Activated CD4-positive, alpha-beta T cell treated with anti-CD3 and anti-CD28 coated beads, Interleukin-2, amount 10 ng/mL, durations not matched to agents 24 days and 14 days (primary cell): ENCODE results near the gene CDK3. TPM values are rescaled to one million over a fixed set of nuclear protein-coding genes. Genes with fewer than 3 reads are reported as not detected.

Source experiments
- DNase-seq: peaks from one replicate; pipeline ENCODE4 v3.0.0; 2022
- H3K27ac Mint-ChIP-seq: one replicate; pipeline ENCODE4 v1.8.0; 2022; ENCODE audit warnings: mild to moderate bottlenecking, mixed read lengths
- H3K27me3 Mint-ChIP-seq: one replicate; pipeline ENCODE4 v1.8.0; 2022; ENCODE audit warnings: mixed read lengths
- H3K36me3 Mint-ChIP-seq: one replicate; pipeline ENCODE4 v1.8.0; 2022; ENCODE audit warnings: low read depth, mild to moderate bottlenecking, mixed read lengths
- H3K4me1 Mint-ChIP-seq: one replicate; pipeline ENCODE4 v1.8.0; 2021; ENCODE audit warnings: mixed read lengths
- H3K4me3 Mint-ChIP-seq: one replicate; pipeline ENCODE4 v1.8.0; 2022; ENCODE audit warnings: mild to moderate bottlenecking, moderate library complexity, mixed read lengths
- H3K9me3 Mint-ChIP-seq: one replicate; pipeline ENCODE4 v1.8.0; 2021; ENCODE audit warnings: mixed read lengths
- intact Hi-C: fragments of 100-400 bp; cut with micrococcal nuclease; formaldehyde crosslinking; loops from one replicate; pipeline ENCODE4 v1.15.1; 2023
- total RNA-seq: library from RNA; stranded (reverse); gene quantifications from 2 replicates; pipeline ENCODE4 v1.2.3, GENCODE V29; 2022

The CDK3 gene
- total RNA-seq, 1 donor from 2014 or later: 7.4 TPM

GRCh38 chr17:76049239-76049638 lies 48.6 kb downstream of the CDK3 start:
- Mint-ChIP-seq H3K27me3 (no peaks in the 10 kb centered on the region), H3K4me1 (peaks cover 17% of the 10 kb centered on the region), H3K36me3 (peaks cover 71% of the 10 kb centered on the region), H3K4me3 (no peak overlapping the region), H3K27ac (peak overlapping the region; percentile 46), H3K9me3 (no peaks in the 10 kb centered on the region)
- intact Hi-C loops: no loop called here
- DNase-seq: no peak

GRCh38 chr17:76049836-76050537 lies 49.3 kb downstream of the CDK3 start:
- no peaks in the 10 kb centered on the region for H3K9me3 Mint-ChIP-seq
- peaks cover 17% of the 10 kb centered on the region for H3K4me1 Mint-ChIP-seq
- intact Hi-C loops: no loop called here
- DNase-seq: no peak
- H3K4me3 Mint-ChIP-seq: no peak overlapping the region
- H3K36me3 Mint-ChIP-seq: peaks cover 63% of the 10 kb centered on the region
- peak overlapping the region; percentile 47 for H3K27ac Mint-ChIP-seq
- H3K27me3 Mint-ChIP-seq: no peaks in the 10 kb centered on the region

- DNase-seq: no peak
- H3K27me3 Mint-ChIP-seq: no peaks in the 10 kb centered on the region
- H3K9me3 Mint-ChIP-seq: no peaks in the 10 kb centered on the region
- H3K27ac Mint-ChIP-seq: peak overlapping the region; percentile 47
- no peak overlapping the region for H3K4me3 Mint-ChIP-seq
- intact Hi-C loops: no loop called here
- peaks cover 59% of the 10 kb centered on the region for H3K36me3 Mint-ChIP-seq
- peaks cover 17% of the 10 kb centered on the region for H3K4me1 Mint-ChIP-seq
Observed at GRCh38 chr17:76050538-76051467, 50.1 kb downstream of the CDK3 start.

- Mint-ChIP-seq H3K9me3 (no peaks in the 10 kb centered on the region), H3K27me3 (no peaks in the 10 kb centered on the region), H3K36me3 (peaks cover 60% of the 10 kb centered on the region), H3K4me1 (peaks cover 23% of the 10 kb centered on the region), H3K27ac (no peak overlapping the region), H3K4me3 (no peak overlapping the region)
- intact Hi-C loops: no loop called here
- DNase-seq: no peak
Observed at GRCh38 chr17:76051561-76051960, 50.9 kb downstream of the CDK3 start.

- H3K27me3 Mint-ChIP-seq: no peaks in the 10 kb centered on the region
- peak overlapping the region; percentile 75 for H3K27ac Mint-ChIP-seq
- no peak overlapping the region for H3K4me3 Mint-ChIP-seq
- H3K36me3 Mint-ChIP-seq: peaks cover 65% of the 10 kb centered on the region
- peaks cover 23% of the 10 kb centered on the region for H3K4me1 Mint-ChIP-seq
- no peak for DNase-seq
- H3K9me3 Mint-ChIP-seq: no peaks in the 10 kb centered on the region
- intact Hi-C loops: no loop called here
Observed at GRCh38 chr17:76053246-76054111, 52.8 kb downstream of the CDK3 start.

GRCh38 chr17:76054112-76054476 lies 53.4 kb downstream of the CDK3 start:
- DNase-seq: no peak
- H3K4me1 Mint-ChIP-seq: peaks cover 22% of the 10 kb centered on the region
- intact Hi-C loops: no loop called here
- H3K9me3 Mint-ChIP-seq: no peaks in the 10 kb centered on the region
- H3K4me3 Mint-ChIP-seq: no peak overlapping the region
- peak overlapping the region; percentile 23 for H3K27ac Mint-ChIP-seq
- H3K36me3 Mint-ChIP-seq: peaks cover 64% of the 10 kb centered on the region
- no peaks in the 10 kb centered on the region for H3K27me3 Mint-ChIP-seq

Other genes starting within 250 kb of the CDK3 start
- gene GALK1, start 235.7 kb upstream of the CDK3 start, total RNA-seq: 53.3 and 54.7 TPM in 2 replicates
- 28.9 and 30.0 TPM in 2 replicates for gene UNK, start 216.0 kb upstream of the CDK3 start, total RNA-seq
- gene UNC13D, start 156.5 kb upstream of the CDK3 start, total RNA-seq: 158 and 161 TPM in 2 replicates
- 68.9 and 70.0 TPM in 2 replicates for gene WBP2, start 145.5 kb upstream of the CDK3 start, total RNA-seq
- 25.2 and 33.2 TPM in 2 replicates for gene TRIM47, start 122.3 kb upstream of the CDK3 start, total RNA-seq
- gene TRIM65, start 103.9 kb upstream of the CDK3 start, total RNA-seq: 47.6 and 48.1 TPM in 2 replicates
- gene MRPL38, start 96.0 kb upstream of the CDK3 start, total RNA-seq: 151 and 157 TPM in 2 replicates
- gene FBF1, start 59.8 kb upstream of the CDK3 start, total RNA-seq: 17.5 and 18.6 TPM in 2 replicates
- 29.2 and 30.0 TPM in 2 replicates for gene ACOX1, start 21.7 kb upstream of the CDK3 start, total RNA-seq
- 9.7 and 12.5 TPM in 2 replicates for gene TEN1, start 21.6 kb upstream of the CDK3 start, total RNA-seq
- 0.09 and 0.17 TPM in 2 replicates for gene EVPL, start 26.5 kb downstream of the CDK3 start, total RNA-seq
- 169 and 170 TPM in 2 replicates for gene SRP68, start 71.7 kb downstream of the CDK3 start, total RNA-seq
- gene GALR2, start 73.9 kb downstream of the CDK3 start, total RNA-seq: 2.3 and 2.7 TPM in 2 replicates
- gene ZACN, start 78.3 kb downstream of the CDK3 start, total RNA-seq: 4.1 TPM in 2 replicates
- gene EXOC7, start 102.9 kb downstream of the CDK3 start, total RNA-seq: 104 and 108 TPM in 2 replicates
- 0.07 and 0.35 TPM in 2 replicates for gene FOXJ1, start 140.4 kb downstream of the CDK3 start, total RNA-seq
- gene RNF157, start 239.6 kb downstream of the CDK3 start, total RNA-seq: 35.0 and 42.4 TPM in 2 replicates